Measurements from ENCODE around the gene EIF1B. TPM values are rescaled to one million over a fixed set of nuclear protein-coding genes. Genes with fewer than 3 reads are reported as not detected.

EIF1B gene
- total and polyA plus RNA-seq, 2 experiments from 2014 or later, result 20.2 to 87.4 TPM

DNA sequence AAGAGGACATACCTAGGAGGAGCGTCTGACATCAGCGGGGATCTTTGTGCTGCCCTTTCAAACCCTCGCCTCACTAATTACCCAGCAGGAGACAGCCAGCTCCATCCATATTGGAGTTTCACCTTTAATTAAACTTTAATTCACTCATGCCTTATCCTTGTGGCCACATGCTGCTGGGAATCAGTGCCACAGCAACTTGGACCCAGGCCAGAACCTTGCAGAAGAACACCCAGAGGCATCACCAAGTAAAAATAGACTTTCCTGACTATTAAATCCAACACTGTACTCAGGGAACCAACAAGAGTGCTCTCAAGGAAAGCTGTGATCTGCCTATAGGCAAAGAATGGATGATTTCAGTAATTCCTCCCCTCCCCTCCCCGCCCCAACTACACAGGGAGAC, 23.9 kb downstream of the EIF1B start:
- in situ Hi-C loops (cut with MboI), result loop anchor here (25.0 kb wide), 2 partner anchors 254 to 1554 kb away; no protein-coding TSS in a partner anchor
- WGBS, 2 experiments (ENCODE audit: low coverage in 1 of 2, low lambda C conversion rate in 2 of 2, missing lambda C conversion rate in 2 of 2), result 89 to 90% methylated on average over 4 of the region's 4 CpGs
- Histone ChIP-seq H3K9ac (no peak overlapping the region), H3K9me2 (ENCODE audit: insufficient read depth) (no peaks in the 10 kb centered on the region), H3K27me3 (replicated peaks; ENCODE audit: insufficient read depth) (no peaks in the 10 kb centered on the region), H3K4me2 (ENCODE audit: unreplicated experiment) (no peak overlapping the region), H4K20me1 (ENCODE audit: insufficient read depth) (no peaks in the 10 kb centered on the region), H3K36me3 (ENCODE audit: low read depth) (no peaks in the 10 kb centered on the region), H2AFZ (no peak overlapping the region), H3K79me2 (ENCODE audit: insufficient read depth) (no peaks in the 10 kb centered on the region), H3K4me3 (no peak overlapping the region), H3F3A (ENCODE audit: insufficient read depth) (no peaks in the 10 kb centered on the region), H3K4me1 (ENCODE audit: insufficient read depth) (no peaks in the 10 kb centered on the region), H3K9me3 (ENCODE audit: low read depth) (no peaks in the 10 kb centered on the region), H3K27ac (no peak overlapping the region)
- DNase-seq, result no peak
- no peak for TF ChIP-seq EZH2 (IDR thresholded peaks at IDR 0.05; ENCODE audit: insufficient read depth, poor library complexity, severe bottlenecking)
- TF ChIP-seq EZH2phosphoT487 (IDR thresholded peaks at IDR 0.05; ENCODE audit: insufficient read depth, low read depth), result no peak

DNA sequence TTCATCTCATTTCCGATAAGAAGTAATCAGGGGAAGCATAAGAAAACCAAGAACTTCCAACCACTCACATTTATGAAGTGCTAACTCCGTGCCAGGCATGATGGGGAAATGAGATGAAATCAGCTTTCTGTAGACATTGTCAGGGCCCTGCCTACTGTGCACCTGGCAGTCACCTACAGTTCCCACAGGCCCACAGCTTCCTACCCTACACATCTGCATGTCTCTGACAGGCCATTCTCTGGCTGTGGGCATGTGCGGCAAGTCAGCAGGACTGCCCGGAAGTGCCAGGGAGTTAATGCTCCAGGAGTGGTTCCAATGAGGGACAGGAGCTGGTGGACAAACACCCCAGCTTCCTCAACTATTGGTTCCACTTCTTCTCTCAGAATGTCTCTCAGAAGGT, 24.3 kb downstream of the EIF1B start:
- H3F3A ChIP-seq (ENCODE audit: insufficient read depth), result no peaks in the 10 kb centered on the region
- no peaks in the 10 kb centered on the region for H3K9me3 ChIP-seq (ENCODE audit: low read depth)
- no peaks in the 10 kb centered on the region for H3K9me2 ChIP-seq (ENCODE audit: insufficient read depth)
- no peak overlapping the region for H3K9ac ChIP-seq
- no peaks in the 10 kb centered on the region for H3K27me3 ChIP-seq (replicated peaks; ENCODE audit: insufficient read depth)
- no peaks in the 10 kb centered on the region for H4K20me1 ChIP-seq (ENCODE audit: insufficient read depth)
- TF ChIP-seq EZH2phosphoT487 (IDR thresholded peaks at IDR 0.05; ENCODE audit: insufficient read depth, low read depth) (no peak), EZH2 (IDR thresholded peaks at IDR 0.05; ENCODE audit: insufficient read depth, poor library complexity, severe bottlenecking) (no peak)
- no peak for DNase-seq
- H3K27ac ChIP-seq, result no peak overlapping the region
- no peaks in the 10 kb centered on the region for H3K79me2 ChIP-seq (ENCODE audit: insufficient read depth)
- no peak overlapping the region for H2AFZ ChIP-seq
- H3K4me3 ChIP-seq, result no peak overlapping the region
- WGBS, 2 experiments (ENCODE audit: low coverage in 1 of 2, low lambda C conversion rate in 2 of 2, missing lambda C conversion rate in 2 of 2), result 87 to 88% methylated on average over 4 of the region's 4 CpGs
- H3K36me3 ChIP-seq (ENCODE audit: low read depth), result no peaks in the 10 kb centered on the region
- H3K4me2 ChIP-seq (ENCODE audit: unreplicated experiment), result no peak overlapping the region
- in situ Hi-C loops (cut with MboI), result loop anchor here (25.0 kb wide), 2 partner anchors 253 to 1553 kb away; no protein-coding TSS in a partner anchor
- no peaks in the 10 kb centered on the region for H3K4me1 ChIP-seq (ENCODE audit: insufficient read depth)

DNA sequence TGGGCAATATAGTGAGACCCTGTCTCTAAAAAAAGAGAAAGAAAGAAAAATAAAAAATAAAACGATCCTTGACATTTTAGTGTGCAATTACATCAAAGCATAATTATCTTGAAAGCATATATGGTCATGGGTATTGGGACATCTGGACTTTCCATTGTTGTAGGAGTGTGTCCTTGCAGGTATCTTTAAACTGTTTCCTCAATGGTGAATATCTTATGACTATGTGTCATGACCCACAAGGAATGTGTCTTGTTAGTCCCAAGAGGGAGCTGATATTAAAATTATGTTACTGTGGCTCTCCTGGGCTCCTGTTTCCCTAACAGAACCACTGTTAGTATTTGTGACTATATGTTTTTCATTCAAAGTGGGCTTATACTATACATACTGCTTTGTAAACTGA, 26.6 kb downstream of the EIF1B start:
- H3K4me2 ChIP-seq (ENCODE audit: unreplicated experiment), result no peak overlapping the region
- H3K9me3 ChIP-seq (ENCODE audit: low read depth), result no peaks in the 10 kb centered on the region
- no peaks in the 10 kb centered on the region for H3K79me2 ChIP-seq (ENCODE audit: insufficient read depth)
- no peaks in the 10 kb centered on the region for H3K36me3 ChIP-seq (ENCODE audit: low read depth)
- WGBS, 2 experiments (ENCODE audit: low coverage in 1 of 2, low lambda C conversion rate in 2 of 2, missing lambda C conversion rate in 2 of 2), result 67 to 68% methylated on average over 1 of the region's 1 CpG
- no peaks in the 10 kb centered on the region for H3K27me3 ChIP-seq (replicated peaks; ENCODE audit: insufficient read depth)
- H3K4me3 ChIP-seq, result no peak overlapping the region
- no peak for DNase-seq
- in situ Hi-C loops (cut with MboI), result loop anchor here (25.0 kb wide), 2 partner anchors 251 to 1551 kb away; no protein-coding TSS in a partner anchor
- H3K9ac ChIP-seq, result no peak overlapping the region
- no peaks in the 10 kb centered on the region for H4K20me1 ChIP-seq (ENCODE audit: insufficient read depth)
- no peak overlapping the region for H3K27ac ChIP-seq
- H3K9me2 ChIP-seq (ENCODE audit: insufficient read depth), result no peaks in the 10 kb centered on the region
- H3K4me1 ChIP-seq (ENCODE audit: insufficient read depth), result no peaks in the 10 kb centered on the region
- H3F3A ChIP-seq (ENCODE audit: insufficient read depth), result no peaks in the 10 kb centered on the region
- no peak overlapping the region for H2AFZ ChIP-seq
- TF ChIP-seq EZH2 (IDR thresholded peaks at IDR 0.05; ENCODE audit: insufficient read depth, poor library complexity, severe bottlenecking) (no peak), EZH2phosphoT487 (IDR thresholded peaks at IDR 0.05; ENCODE audit: insufficient read depth, low read depth) (no peak)

DNA sequence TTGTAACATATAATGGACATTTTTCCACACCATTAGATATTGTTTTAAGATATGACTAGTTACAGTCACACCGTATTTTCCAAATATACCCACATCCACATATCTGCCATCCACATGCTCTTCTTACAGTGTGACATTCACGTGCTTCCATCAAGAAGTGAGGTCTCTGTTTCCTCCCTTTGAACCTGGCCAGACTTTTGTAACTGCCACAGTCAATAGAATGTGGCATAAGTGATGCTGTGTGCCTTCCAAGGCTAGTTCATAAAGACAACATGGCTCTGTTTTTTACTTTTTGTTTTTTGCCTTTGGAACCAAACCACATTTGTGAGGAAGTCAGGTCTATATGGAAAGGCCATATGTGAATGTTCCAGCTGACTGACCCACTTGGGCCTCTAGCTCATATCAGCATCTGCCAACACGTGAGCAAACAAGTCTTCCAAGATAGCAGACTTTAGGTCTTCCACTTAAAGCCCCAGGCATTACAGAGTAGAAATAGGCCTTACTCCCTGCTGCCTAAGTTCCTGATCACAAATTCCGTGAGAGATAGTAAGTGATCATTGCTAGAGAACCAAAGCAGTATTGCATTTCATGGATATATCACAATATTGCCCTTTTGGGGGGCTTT, 27.1 kb downstream of the EIF1B start:
- WGBS, 2 experiments (ENCODE audit: low coverage in 1 of 2, low lambda C conversion rate in 2 of 2, missing lambda C conversion rate in 2 of 2), result 73 to 75% methylated on average over 4 of the region's 4 CpGs
- no peak for TF ChIP-seq EZH2 (IDR thresholded peaks at IDR 0.05; ENCODE audit: insufficient read depth, poor library complexity, severe bottlenecking)
- TF ChIP-seq EZH2phosphoT487 (IDR thresholded peaks at IDR 0.05; ENCODE audit: insufficient read depth, low read depth), result no peak
- DNase-seq, result no peak
- no peak overlapping the region for H3K4me2 ChIP-seq (ENCODE audit: unreplicated experiment)
- no peak overlapping the region for H3K4me3 ChIP-seq
- no peak overlapping the region for H3K27ac ChIP-seq
- no peaks in the 10 kb centered on the region for H4K20me1 ChIP-seq (ENCODE audit: insufficient read depth)
- H3K9me3 ChIP-seq (ENCODE audit: low read depth), result no peaks in the 10 kb centered on the region
- H3K4me1 ChIP-seq (ENCODE audit: insufficient read depth), result no peaks in the 10 kb centered on the region
- H3F3A ChIP-seq (ENCODE audit: insufficient read depth), result no peaks in the 10 kb centered on the region
- no peak overlapping the region for H2AFZ ChIP-seq
- H3K9me2 ChIP-seq (ENCODE audit: insufficient read depth), result no peaks in the 10 kb centered on the region
- no peak overlapping the region for H3K9ac ChIP-seq
- no peaks in the 10 kb centered on the region for H3K36me3 ChIP-seq (ENCODE audit: low read depth)
- no peaks in the 10 kb centered on the region for H3K79me2 ChIP-seq (ENCODE audit: insufficient read depth)
- H3K27me3 ChIP-seq (replicated peaks; ENCODE audit: insufficient read depth), result no peaks in the 10 kb centered on the region
- in situ Hi-C loops (cut with MboI), result loop anchor here (25.0 kb wide), 2 partner anchors 251 to 1551 kb away; no protein-coding TSS in a partner anchor

All from GM23248 (cell line).